M059J (cell line): Measurements from ENCODE around the gene RALY. TPM values are rescaled to one million over a fixed set of nuclear protein-coding genes. Genes with fewer than 3 reads are reported as not detected.

ENCODE experiments used
- DNase-seq: peaks from one replicate; pipeline ENCODE4 v3.0.0-alpha.2; 2012; ENCODE audit warnings: low read depth
- total RNA-seq: library from RNA; depleted of rRNA; stranded (reverse); fragments of >200 nt; shearing (Covaris generic); gene quantifications from 2 replicates; pipeline ENCODE4 v1.2.3, GENCODE V29; 2014; rRNA removed

RALY gene
- 183 and 230 TPM in 2 replicates for total RNA-seq

GRCh38 chr20:33993576-33994221 is at the start of gene RALY:
Gene RALY (plus strand): TSS chr20:33993911. CDS start chr20:34072075, 78,164 bp downstream.
- DNase-seq = peak; percentile 99

GRCh38 chr20:33944914-33945313 is 48.8 kb upstream of the RALY start:
- DNase-seq = peak; percentile 15

GRCh38 chr20:33945391-33946081 is 48.2 kb upstream of the RALY start:
- peak; percentile 72 for DNase-seq

- peak; percentile 54 for DNase-seq
Measured at GRCh38 chr20:33947709-33948295, 45.9 kb upstream of the RALY start.

- no peak for DNase-seq
Measured at GRCh38 chr20:33948480-33948879, 45.2 kb upstream of the RALY start.

- DNase-seq = no peak
Measured at GRCh38 chr20:33951171-33951570, 42.5 kb upstream of the RALY start.

GRCh38 chr20:33954504-33954903 is 39.2 kb upstream of the RALY start:
- no peak for DNase-seq

GRCh38 chr20:33963751-33964150 is 30.0 kb upstream of the RALY start:
- no peak for DNase-seq

- DNase-seq = no peak
Measured at GRCh38 chr20:33964441-33964840, 29.3 kb upstream of the RALY start.

GRCh38 chr20:33967126-33967525 is 26.6 kb upstream of the RALY start:
- DNase-seq = no peak

- no peak for DNase-seq
Measured at GRCh38 chr20:33969563-33969962, 24.1 kb upstream of the RALY start.

- DNase-seq = no peak
Measured at GRCh38 chr20:33970229-33970628, 23.5 kb upstream of the RALY start.

GRCh38 chr20:33971147-33971975 is 22.4 kb upstream of the RALY start:
- no peak for DNase-seq

GRCh38 chr20:33976959-33977358 is 16.8 kb upstream of the RALY start:
- DNase-seq = no peak

- no peak for DNase-seq
Measured at GRCh38 chr20:33977535-33977934, 16.2 kb upstream of the RALY start.

- no peak for DNase-seq
Measured at GRCh38 chr20:33979094-33979493, 14.6 kb upstream of the RALY start.

GRCh38 chr20:33981347-33981746 is 12.4 kb upstream of the RALY start:
- DNase-seq = no peak

- no peak for DNase-seq
Measured at GRCh38 chr20:33981964-33982363, 11.7 kb upstream of the RALY start.

- DNase-seq = no peak
Measured at GRCh38 chr20:33983371-33983770, 10.3 kb upstream of the RALY start.

- DNase-seq = no peak
Measured at GRCh38 chr20:33984182-33984719, 9.5 kb upstream of the RALY start.

GRCh38 chr20:33985280-33985679 is 8.4 kb upstream of the RALY start:
- DNase-seq = no peak

GRCh38 chr20:33985830-33986229 is 7.9 kb upstream of the RALY start:
- no peak for DNase-seq
